Loucy (cell line): ENCODE measurements around the gene ZNF747.

Source experiments
- H2AFZ ChIP-seq: fragments of 200-600 bp; sonication (generic); 2 replicates; pipeline ENCODE4 v1.6.0; 2016; ENCODE audit warnings: antibody characterized with exemption, mild to moderate bottlenecking, low read length, moderate library complexity
- H3F3A ChIP-seq: fragments of 200-600 bp; 2 replicates; pipeline ENCODE4 v1.6.0; 2016; ENCODE audit warnings: antibody characterized with exemption, low read depth, mild to moderate bottlenecking
- H3K27me3 ChIP-seq: fragments of 200-600 bp; sonication (generic); 2 replicates; pipeline ENCODE4 v1.6.1; 2014; ENCODE audit warnings: low read length, mild to moderate bottlenecking; ENCODE audit not compliant: insufficient read depth, poor library complexity, severe bottlenecking
- H3K36me3 ChIP-seq: fragments of 200-600 bp; sonication (generic); 2 replicates; pipeline ENCODE4 v1.6.1; 2016; ENCODE audit warnings: low read length; ENCODE audit not compliant: insufficient read depth
- H3K4me1 ChIP-seq: fragments of 200-600 bp; sonication (generic); 2 replicates; pipeline ENCODE4 v1.5.1; 2014; ENCODE audit warnings: low read length, mild to moderate bottlenecking; ENCODE audit not compliant: insufficient read depth, poor library complexity, severe bottlenecking
- H3K4me2 ChIP-seq: fragments of 200-600 bp; sonication (generic); 2 replicates; pipeline ENCODE4 v1.6.0; 2014; ENCODE audit warnings: antibody characterized with exemption, low read length, low read depth, mild to moderate bottlenecking; ENCODE audit not compliant: poor library complexity, severe bottlenecking
- H3K4me3 ChIP-seq: fragments of 200-600 bp; sonication (generic); 2 replicates; pipeline ENCODE4 v1.5.1; 2014; ENCODE audit warnings: low read length, mild to moderate bottlenecking, mixed read lengths; ENCODE audit not compliant: poor library complexity, severe bottlenecking
- H3K79me2 ChIP-seq: fragments of 200-600 bp; sonication (generic); 2 replicates; pipeline ENCODE4 v1.6.1; 2014; ENCODE audit warnings: low read length; ENCODE audit not compliant: insufficient read depth
- H3K9ac ChIP-seq: fragments of 200-600 bp; sonication (generic); 2 replicates; pipeline ENCODE4 v1.6.0; 2014; ENCODE audit warnings: mild to moderate bottlenecking, low read depth, low read length, moderate library complexity; ENCODE audit not compliant: poor library complexity, severe bottlenecking
- H3K9me2 ChIP-seq: fragments of 200-600 bp; sonication (generic); replicated peaks from 2 replicates; pipeline ENCODE4 v1.6.1; 2016; ENCODE audit warnings: low read depth, low read length, mixed read lengths
- H3K9me3 ChIP-seq: fragments of 200-600 bp; sonication (generic); 2 replicates; pipeline ENCODE4 v1.6.1; 2014; ENCODE audit warnings: mild to moderate bottlenecking, antibody characterized with exemption, low read length, low read depth; ENCODE audit not compliant: insufficient read depth
- H4K20me1 ChIP-seq: fragments of 200-600 bp; sonication (generic); 2 replicates; pipeline ENCODE4 v1.6.0; 2014; ENCODE audit warnings: antibody characterized with exemption, low read length, mild to moderate bottlenecking; ENCODE audit not compliant: insufficient read depth, poor library complexity, severe bottlenecking
- EZH2phosphoT487 ChIP-seq: fragments of 200-600 bp; IDR thresholded peaks from 2 replicates; pipeline ENCODE4 v1.6.1; 2018; ENCODE audit warnings: antibody characterized with exemption, mild to moderate bottlenecking, moderate library complexity, borderline replicate concordance
- TF ChIP-seq, protein P1 (sequence below): fragments of 200-600 bp; sonication (generic); conservative IDR thresholded peaks from 2 replicates; pipeline ENCODE4 v1.5.1; 2014; ENCODE audit warnings: mild to moderate bottlenecking, antibody characterized with exemption, low read length

Gene ZNF747

DNA sequence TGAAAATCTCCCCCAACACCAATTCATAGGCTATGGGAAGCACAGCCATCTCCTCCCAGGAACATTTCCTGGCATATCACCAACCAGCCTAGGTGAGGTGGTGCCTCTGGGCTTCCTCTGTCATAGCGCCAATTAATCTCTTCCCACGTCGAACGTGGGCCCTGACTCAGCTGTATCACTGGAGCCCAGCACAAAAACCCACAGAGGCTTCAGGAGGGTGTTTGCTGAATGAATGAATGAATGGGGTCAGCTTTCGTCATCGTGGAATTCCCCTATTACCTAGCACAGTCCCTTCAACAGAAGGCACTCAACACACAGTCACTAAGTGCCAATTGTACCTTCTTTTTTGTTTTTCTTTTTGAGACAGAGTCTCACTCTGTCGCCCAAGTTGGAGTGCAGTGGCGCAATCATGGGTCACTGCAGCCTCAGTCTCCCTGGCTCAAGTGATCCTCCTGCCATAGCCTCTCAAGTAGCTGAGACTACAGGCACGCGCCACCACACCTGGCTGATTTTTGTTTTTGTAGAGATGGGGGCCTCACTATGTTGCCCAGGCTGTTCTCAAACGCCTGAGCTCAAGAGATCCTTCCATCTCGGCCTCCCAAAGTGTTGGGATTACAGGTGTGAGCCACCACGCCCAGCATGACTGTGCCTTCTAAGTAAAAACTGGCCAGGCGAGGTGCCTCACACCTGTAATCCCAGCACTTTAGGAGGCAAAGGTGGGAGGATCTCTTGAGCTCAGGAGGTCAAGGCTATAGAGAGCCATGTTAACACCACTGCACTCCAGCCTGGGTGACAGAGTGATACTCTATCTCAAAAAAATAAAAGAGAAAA is 32.7 kb upstream of the ZNF747 start:
- H3K4me1 ChIP-seq, result peaks cover 18% of the 10 kb centered on the region
- no peak overlapping the region for H2AFZ ChIP-seq
- H3K4me3 ChIP-seq, result no peak overlapping the region
- peak overlapping the region; percentile 19 for H3K4me2 ChIP-seq
- no peaks in the 10 kb centered on the region for H3K36me3 ChIP-seq
- no peaks in the 10 kb centered on the region for H3K9me3 ChIP-seq
- H3K79me2 ChIP-seq, result peaks cover 14% of the 10 kb centered on the region
- no peaks in the 10 kb centered on the region for H3F3A ChIP-seq
- H4K20me1 ChIP-seq, result no peaks in the 10 kb centered on the region
- TF ChIP-seq, protein P1, sequence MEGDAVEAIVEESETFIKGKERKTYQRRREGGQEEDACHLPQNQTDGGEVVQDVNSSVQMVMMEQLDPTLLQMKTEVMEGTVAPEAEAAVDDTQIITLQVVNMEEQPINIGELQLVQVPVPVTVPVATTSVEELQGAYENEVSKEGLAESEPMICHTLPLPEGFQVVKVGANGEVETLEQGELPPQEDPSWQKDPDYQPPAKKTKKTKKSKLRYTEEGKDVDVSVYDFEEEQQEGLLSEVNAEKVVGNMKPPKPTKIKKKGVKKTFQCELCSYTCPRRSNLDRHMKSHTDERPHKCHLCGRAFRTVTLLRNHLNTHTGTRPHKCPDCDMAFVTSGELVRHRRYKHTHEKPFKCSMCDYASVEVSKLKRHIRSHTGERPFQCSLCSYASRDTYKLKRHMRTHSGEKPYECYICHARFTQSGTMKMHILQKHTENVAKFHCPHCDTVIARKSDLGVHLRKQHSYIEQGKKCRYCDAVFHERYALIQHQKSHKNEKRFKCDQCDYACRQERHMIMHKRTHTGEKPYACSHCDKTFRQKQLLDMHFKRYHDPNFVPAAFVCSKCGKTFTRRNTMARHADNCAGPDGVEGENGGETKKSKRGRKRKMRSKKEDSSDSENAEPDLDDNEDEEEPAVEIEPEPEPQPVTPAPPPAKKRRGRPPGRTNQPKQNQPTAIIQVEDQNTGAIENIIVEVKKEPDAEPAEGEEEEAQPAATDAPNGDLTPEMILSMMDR, result no peak
- no peak for TF ChIP-seq EZH2phosphoT487
- H3K27me3 ChIP-seq, result no peaks in the 10 kb centered on the region
- H3K9ac ChIP-seq, result no peak overlapping the region
- H3K9me2 ChIP-seq, result no peaks in the 10 kb centered on the region

DNA sequence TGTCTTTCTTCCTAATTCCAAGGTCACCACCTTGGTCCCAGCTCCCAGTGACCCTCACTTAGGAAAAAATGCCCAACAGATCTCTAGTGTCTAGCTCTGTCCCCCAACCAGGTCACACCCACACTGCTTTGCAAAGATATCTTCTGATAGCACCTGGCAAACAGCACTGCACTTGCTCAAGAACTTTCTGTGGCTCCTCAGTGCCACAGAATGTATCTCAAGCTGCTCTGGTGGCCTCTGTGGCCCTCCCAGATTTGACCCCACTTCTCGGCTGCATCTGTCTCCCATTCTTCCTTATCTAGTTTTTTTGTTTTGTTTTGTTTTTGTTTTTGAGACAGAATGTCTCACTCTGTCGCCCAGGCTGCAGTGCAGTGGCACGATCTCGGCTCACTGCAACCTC is 31.9 kb upstream of the ZNF747 start:
- H2AFZ ChIP-seq, result no peak overlapping the region
- no peaks in the 10 kb centered on the region for H3K9me3 ChIP-seq
- no peaks in the 10 kb centered on the region for H3F3A ChIP-seq
- TF ChIP-seq, protein P1, result no peak
- TF ChIP-seq EZH2phosphoT487, result no peak
- H3K4me2 ChIP-seq, result no peak overlapping the region
- H3K9me2 ChIP-seq, result no peaks in the 10 kb centered on the region
- H4K20me1 ChIP-seq, result no peaks in the 10 kb centered on the region
- no peaks in the 10 kb centered on the region for H3K27me3 ChIP-seq
- H3K4me1 ChIP-seq, result peaks cover 16% of the 10 kb centered on the region
- H3K36me3 ChIP-seq, result no peaks in the 10 kb centered on the region
- no peak overlapping the region for H3K4me3 ChIP-seq
- H3K79me2 ChIP-seq, result peaks cover 14% of the 10 kb centered on the region
- no peak overlapping the region for H3K9ac ChIP-seq

- Histone ChIP-seq H2AFZ (no peak overlapping the region), H3K4me3 (no peak overlapping the region), H3K4me2 (no peak overlapping the region), H3K4me1 (peaks cover 16% of the 10 kb centered on the region), H3K79me2 (peaks cover 12% of the 10 kb centered on the region), H3F3A (no peaks in the 10 kb centered on the region), H3K9me3 (no peaks in the 10 kb centered on the region), H4K20me1 (no peaks in the 10 kb centered on the region), H3K36me3 (no peaks in the 10 kb centered on the region), H3K9ac (no peak overlapping the region), H3K9me2 (no peaks in the 10 kb centered on the region), H3K27me3 (no peaks in the 10 kb centered on the region)
- TF ChIP-seq, protein P1, result no peak
- TF ChIP-seq EZH2phosphoT487, result no peak
Observed at GRCh38 chr16:30565984-30566383, 31.3 kb upstream of the ZNF747 start.
